Glutamatergic neuron (in vitro differentiated cells): Measurements from ENCODE around the gene GRPEL2. TPM values are rescaled to one million over a fixed set of nuclear protein-coding genes. Genes with fewer than 3 reads are reported as not detected.
"Not testable (repeated sequence)": the region's sequence is repeated elsewhere in the genome, so short reads cannot be mapped to it uniquely, and the experiment has no call there.

Experiments used
- DNase-seq: peaks from one replicate; pipeline ENCODE4 v3.0.0; 2022
- H3K27ac Mint-ChIP-seq: one replicate; pipeline ENCODE4 v1.8.0; 2020; ENCODE audit warnings: mild to moderate bottlenecking, mixed read lengths, inconsistent platforms; ENCODE audit not compliant: unreplicated experiment
- H3K27me3 Mint-ChIP-seq: one replicate; pipeline ENCODE4 v1.8.0; 2020; ENCODE audit warnings: mild to moderate bottlenecking, moderate library complexity, mixed read lengths, inconsistent platforms; ENCODE audit not compliant: unreplicated experiment
- H3K36me3 Mint-ChIP-seq: one replicate; pipeline ENCODE4 v1.8.0; 2020; ENCODE audit warnings: mild to moderate bottlenecking, mixed read lengths, inconsistent platforms; ENCODE audit not compliant: unreplicated experiment
- H3K4me1 Mint-ChIP-seq: one replicate; pipeline ENCODE4 v1.8.0; 2020; ENCODE audit warnings: mild to moderate bottlenecking, low read depth, mixed read lengths, inconsistent platforms; ENCODE audit not compliant: unreplicated experiment
- H3K4me3 Mint-ChIP-seq: one replicate; pipeline ENCODE4 v1.8.0; 2020; ENCODE audit warnings: mild to moderate bottlenecking, mixed read lengths, inconsistent platforms; ENCODE audit not compliant: unreplicated experiment
- H3K9me3 Mint-ChIP-seq: one replicate; pipeline ENCODE4 v1.8.0; 2020; ENCODE audit warnings: mild to moderate bottlenecking, moderate library complexity, mixed read lengths, inconsistent platforms; ENCODE audit not compliant: unreplicated experiment
- CTCF ChIP-seq: fragments of 200-600 bp; sonication (generic); IDR thresholded peaks from one replicate; pipeline ENCODE4 v1.5.0; 2021; ENCODE audit not compliant: partially characterized antibody, unreplicated experiment
- total RNA-seq: library from RNA; stranded (reverse); fragmentation: NEBNext Ultra II Directional; extraction: Animal tissue kit (Norgen Biotek cat#: 25700); gene quantifications from one replicate; pipeline ENCODE4 v1.2.1, GENCODE V29; 2021; ENCODE audit not compliant: unreplicated experiment

The GRPEL2 gene
- total RNA-seq, 1 donor from 2014 or later, result 34.7 TPM

- DNase-seq, result no peak
- peaks cover 4% of the 10 kb centered on the region for H3K36me3 Mint-ChIP-seq
- no peak overlapping the region for H3K4me3 Mint-ChIP-seq
- H3K4me1 Mint-ChIP-seq, result peaks cover 5% of the 10 kb centered on the region
- H3K27me3 Mint-ChIP-seq, result peaks cover 2% of the 10 kb centered on the region
- H3K9me3 Mint-ChIP-seq, result peaks cover 7% of the 10 kb centered on the region
- H3K27ac Mint-ChIP-seq, result no peak overlapping the region
- no peak for TF ChIP-seq CTCF
Measured at GRCh38 chr5:149391524-149391923, 46.2 kb downstream of the GRPEL2 start.

GRCh38 chr5:149392718-149393117, 47.4 kb downstream of the GRPEL2 start:
- TF ChIP-seq CTCF, result no peak
- peaks cover 2% of the 10 kb centered on the region for H3K27me3 Mint-ChIP-seq
- H3K9me3 Mint-ChIP-seq, result peaks cover 7% of the 10 kb centered on the region
- peaks cover 5% of the 10 kb centered on the region for H3K4me1 Mint-ChIP-seq
- no peak overlapping the region for H3K27ac Mint-ChIP-seq
- no peak overlapping the region for H3K4me3 Mint-ChIP-seq
- no peak for DNase-seq
- peaks cover 4% of the 10 kb centered on the region for H3K36me3 Mint-ChIP-seq

- H3K4me1 Mint-ChIP-seq, H3K27me3 Mint-ChIP-seq, H3K36me3 Mint-ChIP-seq, H3K27ac Mint-ChIP-seq, H3K9me3 Mint-ChIP-seq, H3K4me3 Mint-ChIP-seq, DNase-seq: not testable (repeated sequence)
Measured at GRCh38 chr5:149394996-149395395, 49.7 kb downstream of the GRPEL2 start.

- peaks cover 5% of the 10 kb centered on the region for H3K27me3 Mint-ChIP-seq
- no peaks in the 10 kb centered on the region for H3K36me3 Mint-ChIP-seq
- no peak for TF ChIP-seq CTCF
- DNase-seq, result no peak
- peaks cover 7% of the 10 kb centered on the region for H3K4me1 Mint-ChIP-seq
- H3K4me3 Mint-ChIP-seq, result no peak overlapping the region
- H3K27ac Mint-ChIP-seq, result no peak overlapping the region
- peaks cover 8% of the 10 kb centered on the region for H3K9me3 Mint-ChIP-seq
Measured at GRCh38 chr5:149397530-149397929, 52.2 kb downstream of the GRPEL2 start.

GRCh38 chr5:149398747-149399266, 53.5 kb downstream of the GRPEL2 start:
- H3K27me3 Mint-ChIP-seq, H3K4me3 Mint-ChIP-seq: not testable (repeated sequence)

GRCh38 chr5:149399775-149400174, 54.5 kb downstream of the GRPEL2 start:
- H3K27me3 Mint-ChIP-seq, result peaks cover 5% of the 10 kb centered on the region
- no peak overlapping the region for H3K27ac Mint-ChIP-seq
- no peak for DNase-seq

More at GRCh38 chr5:149398747-149399266, 53.5 kb downstream of the GRPEL2 start:
- not testable (repeated sequence) for H3K36me3 Mint-ChIP-seq, H3K9me3 Mint-ChIP-seq, DNase-seq, H3K27ac Mint-ChIP-seq, H3K4me1 Mint-ChIP-seq

More at GRCh38 chr5:149399775-149400174, 54.5 kb downstream of the GRPEL2 start:
- H3K9me3 Mint-ChIP-seq, result peaks cover 7% of the 10 kb centered on the region
- H3K4me1 Mint-ChIP-seq, result peaks cover 9% of the 10 kb centered on the region
- no peaks in the 10 kb centered on the region for H3K36me3 Mint-ChIP-seq
- H3K4me3 Mint-ChIP-seq, result no peak overlapping the region
- TF ChIP-seq CTCF, result no peak
